ENCODE measurements around the gene TAC1. TPM values are rescaled to one million over a fixed set of nuclear protein-coding genes. Genes with fewer than 3 reads are reported as not detected.

TAC1 gene
- total RNA-seq, 1 experiment from 2014 or later = 0.13 TPM

DNA sequence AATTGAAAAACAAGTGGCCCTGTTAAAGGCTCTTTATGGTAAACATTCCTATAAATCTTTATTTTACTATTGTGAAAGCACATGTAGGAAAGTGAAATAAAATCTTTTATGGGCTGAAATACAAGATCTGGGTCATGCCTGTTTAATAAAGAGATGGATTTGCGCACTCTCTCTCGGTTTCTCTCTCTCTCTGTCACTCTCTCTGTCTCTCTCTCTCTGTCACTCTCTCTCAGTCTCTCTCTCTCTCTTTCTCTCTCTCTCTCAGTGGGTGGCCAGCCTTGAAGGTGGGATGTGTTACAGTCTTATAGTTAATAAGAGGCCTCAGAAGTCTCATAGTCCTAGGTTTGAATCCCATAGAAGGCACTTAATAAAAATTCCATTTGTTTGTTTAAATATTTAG is 2.4 kb downstream of the TAC1 start:
- H3K27me3 ChIP-seq (ENCODE audit: control insufficient read depth, insufficient read depth, low read length) = peaks cover 31% of the 10 kb centered on the region
- intact Hi-C loops (cut with micrococcal nuclease; ENCODE audit: unreplicated experiment) = no loop called here
- H3K4me3 ChIP-seq (ENCODE audit: low read depth in 2 of 2, low read length in 2 of 2) = no peak overlapping the region
- H3K27ac ChIP-seq (ENCODE audit: low read length) = no peak overlapping the region
- BruUV-seq (replicated peaks) = no TSS peak
- no peaks in the 10 kb centered on the region for H3K4me1 ChIP-seq (ENCODE audit: control insufficient read depth, insufficient read depth, low read length)
- ChIA-PET CTCF (no interaction called here), POLR2A (no interaction called here)
- in situ Hi-C loops (cut with HindIII; ENCODE audit: low pct_unique_long_range_greater_than_20kb, low sequenced_read_pairs) = no loop called here
- H3K36me3 ChIP-seq (ENCODE audit: control insufficient read depth, insufficient read depth, low read length) = no peaks in the 10 kb centered on the region
- H3K9me3 ChIP-seq (ENCODE audit: control insufficient read depth, insufficient read depth, low read depth, low read length) = no peaks in the 10 kb centered on the region
- no peak for DNase-seq (ENCODE audit: low read depth, low spot score)
- no peak for ATAC-seq
- no peak for TF ChIP-seq SIN3A (IDR thresholded peaks at IDR 0.05; ENCODE audit: borderline replicate concordance, insufficient read depth, low read depth, low read length)
- TF ChIP-seq, protein P1, sequence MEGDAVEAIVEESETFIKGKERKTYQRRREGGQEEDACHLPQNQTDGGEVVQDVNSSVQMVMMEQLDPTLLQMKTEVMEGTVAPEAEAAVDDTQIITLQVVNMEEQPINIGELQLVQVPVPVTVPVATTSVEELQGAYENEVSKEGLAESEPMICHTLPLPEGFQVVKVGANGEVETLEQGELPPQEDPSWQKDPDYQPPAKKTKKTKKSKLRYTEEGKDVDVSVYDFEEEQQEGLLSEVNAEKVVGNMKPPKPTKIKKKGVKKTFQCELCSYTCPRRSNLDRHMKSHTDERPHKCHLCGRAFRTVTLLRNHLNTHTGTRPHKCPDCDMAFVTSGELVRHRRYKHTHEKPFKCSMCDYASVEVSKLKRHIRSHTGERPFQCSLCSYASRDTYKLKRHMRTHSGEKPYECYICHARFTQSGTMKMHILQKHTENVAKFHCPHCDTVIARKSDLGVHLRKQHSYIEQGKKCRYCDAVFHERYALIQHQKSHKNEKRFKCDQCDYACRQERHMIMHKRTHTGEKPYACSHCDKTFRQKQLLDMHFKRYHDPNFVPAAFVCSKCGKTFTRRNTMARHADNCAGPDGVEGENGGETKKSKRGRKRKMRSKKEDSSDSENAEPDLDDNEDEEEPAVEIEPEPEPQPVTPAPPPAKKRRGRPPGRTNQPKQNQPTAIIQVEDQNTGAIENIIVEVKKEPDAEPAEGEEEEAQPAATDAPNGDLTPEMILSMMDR (IDR thresholded peaks at IDR 0.05) = no peak

DNA sequence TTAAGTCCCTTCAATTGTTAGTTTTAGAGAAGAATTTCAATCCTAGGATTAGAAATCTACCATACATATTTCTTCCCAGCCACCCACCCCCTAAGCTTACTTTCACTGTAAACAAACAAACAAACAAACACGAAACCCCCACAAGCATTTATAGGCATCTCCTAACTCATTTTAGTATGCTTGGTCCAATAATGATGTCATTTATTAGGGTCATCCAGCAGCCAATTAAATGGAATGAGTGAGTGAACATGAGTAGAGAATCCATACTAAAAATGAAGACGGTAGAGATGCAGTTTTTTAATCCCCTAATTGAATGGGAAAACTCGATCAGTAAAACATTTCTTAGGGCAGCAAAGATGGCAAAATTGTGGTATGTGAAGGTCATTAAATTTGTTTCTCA is 3.2 kb downstream of the TAC1 start:
- no peaks in the 10 kb centered on the region for H3K4me1 ChIP-seq (ENCODE audit: control insufficient read depth, insufficient read depth, low read length)
- in situ Hi-C loops (cut with HindIII; ENCODE audit: low pct_unique_long_range_greater_than_20kb, low sequenced_read_pairs) (no loop called here), intact Hi-C loops (cut with micrococcal nuclease; ENCODE audit: unreplicated experiment) (no loop called here)
- H3K27me3 ChIP-seq (ENCODE audit: control insufficient read depth, insufficient read depth, low read length) = peaks cover 28% of the 10 kb centered on the region
- ATAC-seq (no peak), DNase-seq (ENCODE audit: low read depth, low spot score) (no peak)
- no peak for TF ChIP-seq SIN3A (IDR thresholded peaks at IDR 0.05; ENCODE audit: borderline replicate concordance, insufficient read depth, low read depth, low read length)
- TF ChIP-seq, protein P2, sequence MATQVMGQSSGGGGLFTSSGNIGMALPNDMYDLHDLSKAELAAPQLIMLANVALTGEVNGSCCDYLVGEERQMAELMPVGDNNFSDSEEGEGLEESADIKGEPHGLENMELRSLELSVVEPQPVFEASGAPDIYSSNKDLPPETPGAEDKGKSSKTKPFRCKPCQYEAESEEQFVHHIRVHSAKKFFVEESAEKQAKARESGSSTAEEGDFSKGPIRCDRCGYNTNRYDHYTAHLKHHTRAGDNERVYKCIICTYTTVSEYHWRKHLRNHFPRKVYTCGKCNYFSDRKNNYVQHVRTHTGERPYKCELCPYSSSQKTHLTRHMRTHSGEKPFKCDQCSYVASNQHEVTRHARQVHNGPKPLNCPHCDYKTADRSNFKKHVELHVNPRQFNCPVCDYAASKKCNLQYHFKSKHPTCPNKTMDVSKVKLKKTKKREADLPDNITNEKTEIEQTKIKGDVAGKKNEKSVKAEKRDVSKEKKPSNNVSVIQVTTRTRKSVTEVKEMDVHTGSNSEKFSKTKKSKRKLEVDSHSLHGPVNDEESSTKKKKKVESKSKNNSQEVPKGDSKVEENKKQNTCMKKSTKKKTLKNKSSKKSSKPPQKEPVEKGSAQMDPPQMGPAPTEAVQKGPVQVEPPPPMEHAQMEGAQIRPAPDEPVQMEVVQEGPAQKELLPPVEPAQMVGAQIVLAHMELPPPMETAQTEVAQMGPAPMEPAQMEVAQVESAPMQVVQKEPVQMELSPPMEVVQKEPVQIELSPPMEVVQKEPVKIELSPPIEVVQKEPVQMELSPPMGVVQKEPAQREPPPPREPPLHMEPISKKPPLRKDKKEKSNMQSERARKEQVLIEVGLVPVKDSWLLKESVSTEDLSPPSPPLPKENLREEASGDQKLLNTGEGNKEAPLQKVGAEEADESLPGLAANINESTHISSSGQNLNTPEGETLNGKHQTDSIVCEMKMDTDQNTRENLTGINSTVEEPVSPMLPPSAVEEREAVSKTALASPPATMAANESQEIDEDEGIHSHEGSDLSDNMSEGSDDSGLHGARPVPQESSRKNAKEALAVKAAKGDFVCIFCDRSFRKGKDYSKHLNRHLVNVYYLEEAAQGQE (IDR thresholded peaks at IDR 0.05; ENCODE audit: insufficient read depth in 1 of 2, low read depth in 2 of 2, low read length in 1 of 2) = no peak
- TF ChIP-seq POLR2AphosphoS5 (IDR thresholded peaks at IDR 0.05; ENCODE audit: low read depth, low read length) = no peak
- TF ChIP-seq, protein P1 (IDR thresholded peaks at IDR 0.05) = no peak
- no peak for TF ChIP-seq TCF7L2 (IDR thresholded peaks at IDR 0.05; ENCODE audit: low read depth, low read length)
- no peaks in the 10 kb centered on the region for H3K36me3 ChIP-seq (ENCODE audit: control insufficient read depth, insufficient read depth, low read length)
- ChIA-PET POLR2A (no interaction called here), CTCF (no interaction called here)
- BruUV-seq (replicated peaks) = no TSS peak
- no peak overlapping the region for H3K27ac ChIP-seq (ENCODE audit: low read length)
- H3K4me3 ChIP-seq (ENCODE audit: low read depth in 2 of 2, low read length in 2 of 2) = no peak overlapping the region
- H3K9me3 ChIP-seq (ENCODE audit: control insufficient read depth, insufficient read depth, low read depth, low read length) = no peaks in the 10 kb centered on the region

DNA sequence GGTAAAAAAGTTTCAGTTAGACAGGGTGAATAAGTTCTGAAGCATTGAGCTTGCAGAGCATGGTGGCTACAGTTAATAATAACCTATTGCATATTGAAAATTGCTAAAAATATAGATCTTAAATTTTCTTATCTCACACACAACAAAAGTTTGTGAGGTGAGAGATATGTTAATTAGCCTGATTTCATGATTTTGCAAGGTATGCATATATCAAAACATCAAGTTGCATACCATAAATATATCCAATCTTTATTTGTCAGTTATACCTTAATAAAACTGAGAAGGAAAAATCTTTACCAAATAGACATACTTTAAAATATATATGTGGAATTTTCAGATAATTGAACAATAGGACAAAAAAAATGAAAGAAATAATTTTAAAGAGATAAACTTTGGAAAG is 16.6 kb downstream of the TAC1 start:
- CTCF ChIA-PET = no interaction called here
- in situ Hi-C loops (cut with HindIII; ENCODE audit: low pct_unique_long_range_greater_than_20kb, low sequenced_read_pairs) (no loop called here), intact Hi-C loops (cut with micrococcal nuclease; ENCODE audit: unreplicated experiment) (no loop called here)
- TF ChIP-seq, protein P1 (IDR thresholded peaks at IDR 0.05) = no peak
- TF ChIP-seq, protein P2 (IDR thresholded peaks at IDR 0.05; ENCODE audit: insufficient read depth in 1 of 2, low read depth in 2 of 2, low read length in 1 of 2) = no peak
- TF ChIP-seq POLR2AphosphoS5 (IDR thresholded peaks at IDR 0.05; ENCODE audit: low read depth, low read length) (no peak), TCF7L2 (IDR thresholded peaks at IDR 0.05; ENCODE audit: low read depth, low read length) (no peak), SIN3A (IDR thresholded peaks at IDR 0.05; ENCODE audit: borderline replicate concordance, insufficient read depth, low read depth, low read length) (no peak)
- no TSS peak for BruUV-seq (replicated peaks)
- no peak overlapping the region for H3K4me3 ChIP-seq (ENCODE audit: low read depth in 2 of 2, low read length in 2 of 2)
- H3K9me3 ChIP-seq (ENCODE audit: control insufficient read depth, insufficient read depth, low read depth, low read length) = no peaks in the 10 kb centered on the region
- H3K4me1 ChIP-seq (ENCODE audit: control insufficient read depth, insufficient read depth, low read length) = no peaks in the 10 kb centered on the region
- no peak for DNase-seq (ENCODE audit: low read depth, low spot score)
- no peak overlapping the region for H3K27ac ChIP-seq (ENCODE audit: low read length)
- H3K27me3 ChIP-seq (ENCODE audit: control insufficient read depth, insufficient read depth, low read length) = no peaks in the 10 kb centered on the region
- H3K36me3 ChIP-seq (ENCODE audit: control insufficient read depth, insufficient read depth, low read length) = no peaks in the 10 kb centered on the region
- POLR2A ChIA-PET = no interaction called here
- ATAC-seq = no peak

All from Panc1 (cell line).